GM21515 (cell line): ENCODE results near the gene MEX3A.
"Not testable (repeated sequence)": the region's sequence is repeated elsewhere in the genome, so short reads cannot be mapped to it uniquely, and the experiment has no call there.

ENCODE experiments used
- ATAC-seq: cut with Tn5 transposase; IDR thresholded peaks from one replicate; pipeline ENCODE4 v1.9.1; 2021; ENCODE audit not compliant: unreplicated experiment

Gene MEX3A

DNA sequence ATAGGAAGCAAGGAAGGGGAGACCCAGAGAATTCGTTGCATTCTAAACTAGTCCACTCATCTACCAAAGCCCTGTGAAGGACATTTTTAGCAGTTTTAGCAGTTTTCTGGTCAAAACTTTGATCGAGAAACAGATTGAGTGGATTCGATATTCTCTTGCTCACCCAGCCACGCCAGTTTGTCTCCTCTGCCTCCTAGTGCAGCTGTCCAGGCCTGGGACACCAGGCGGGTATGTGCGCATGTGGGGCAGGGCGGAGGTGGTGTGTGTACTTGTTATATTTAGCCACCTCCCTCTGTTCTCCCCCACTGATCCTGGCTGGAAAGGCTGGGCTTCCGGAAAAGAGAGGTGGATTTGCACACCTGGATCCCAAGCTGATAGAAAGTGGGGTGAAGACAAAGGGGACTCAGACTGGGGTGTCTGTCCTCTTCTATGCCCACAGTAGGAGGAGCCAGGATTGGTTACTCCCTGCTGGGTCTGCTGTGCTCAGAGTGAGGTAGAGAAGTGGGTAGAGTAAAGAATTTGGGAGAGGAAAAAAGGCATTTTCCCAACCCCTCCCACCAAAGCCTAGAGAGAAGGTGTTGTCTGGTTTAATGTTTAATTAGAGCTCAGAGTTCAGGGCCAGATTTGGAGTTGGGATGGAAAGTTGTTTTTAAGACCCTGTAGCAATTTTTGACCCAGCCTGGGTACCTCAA, 36.1 kb upstream of the MEX3A start:
- no peak for ATAC-seq

DNA sequence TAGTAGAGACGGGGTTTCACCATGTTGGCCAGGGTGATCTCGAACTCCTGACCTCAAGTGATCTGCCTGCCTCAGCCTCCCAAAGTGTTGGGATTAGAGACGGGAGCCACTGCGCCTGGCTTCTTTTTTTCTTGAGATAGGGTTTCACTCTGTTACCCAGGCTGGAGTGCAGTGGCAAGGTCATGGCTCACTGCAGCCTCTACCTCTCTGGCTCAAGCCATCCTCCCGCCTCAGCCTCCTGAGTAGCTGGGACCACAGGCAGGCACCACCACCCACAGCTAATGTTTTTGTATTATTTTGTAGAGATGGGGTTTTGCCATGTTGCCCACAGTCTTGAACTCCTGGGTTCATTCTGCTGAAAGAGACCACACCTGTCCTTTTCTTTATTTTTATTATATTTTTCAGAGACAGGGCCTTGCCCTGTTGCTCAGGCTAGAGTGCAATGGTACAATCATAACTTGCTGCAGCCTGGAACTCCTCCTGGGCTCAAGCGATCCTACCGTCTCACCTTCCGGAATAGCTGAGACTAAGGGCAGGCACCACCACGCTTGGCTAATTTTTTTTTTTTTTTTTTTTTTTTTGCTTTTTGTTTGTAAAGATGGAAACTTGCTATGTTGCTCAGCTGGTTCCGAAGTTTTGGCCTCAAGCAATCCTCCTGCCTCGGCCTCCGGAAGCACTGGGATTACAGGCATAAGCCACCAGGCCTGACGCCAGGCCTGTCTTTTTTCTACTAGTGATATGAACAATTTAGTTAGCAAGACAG, 35.3 kb upstream of the MEX3A start:
- ATAC-seq = no peak

DNA sequence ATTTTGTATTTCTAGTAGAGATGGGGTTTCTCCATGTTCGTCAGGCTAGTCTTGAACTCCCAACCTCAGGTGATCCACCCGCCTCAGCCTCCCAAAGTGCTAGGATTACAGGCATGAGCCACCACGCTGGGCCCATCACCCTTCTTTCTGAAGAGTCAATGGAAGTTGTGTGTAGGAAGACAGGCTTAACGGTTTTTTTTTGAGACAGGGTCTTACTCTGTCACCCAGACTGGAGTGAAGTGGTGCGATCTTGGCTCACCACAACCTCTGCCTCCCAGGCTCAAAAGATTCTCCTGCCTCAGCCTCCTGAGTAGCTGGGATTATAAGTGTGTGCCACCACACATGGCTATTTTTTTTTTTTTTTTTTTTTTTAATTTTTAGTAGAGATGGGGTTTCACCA, 34.5 kb upstream of the MEX3A start:
- ATAC-seq = not testable (repeated sequence)

DNA sequence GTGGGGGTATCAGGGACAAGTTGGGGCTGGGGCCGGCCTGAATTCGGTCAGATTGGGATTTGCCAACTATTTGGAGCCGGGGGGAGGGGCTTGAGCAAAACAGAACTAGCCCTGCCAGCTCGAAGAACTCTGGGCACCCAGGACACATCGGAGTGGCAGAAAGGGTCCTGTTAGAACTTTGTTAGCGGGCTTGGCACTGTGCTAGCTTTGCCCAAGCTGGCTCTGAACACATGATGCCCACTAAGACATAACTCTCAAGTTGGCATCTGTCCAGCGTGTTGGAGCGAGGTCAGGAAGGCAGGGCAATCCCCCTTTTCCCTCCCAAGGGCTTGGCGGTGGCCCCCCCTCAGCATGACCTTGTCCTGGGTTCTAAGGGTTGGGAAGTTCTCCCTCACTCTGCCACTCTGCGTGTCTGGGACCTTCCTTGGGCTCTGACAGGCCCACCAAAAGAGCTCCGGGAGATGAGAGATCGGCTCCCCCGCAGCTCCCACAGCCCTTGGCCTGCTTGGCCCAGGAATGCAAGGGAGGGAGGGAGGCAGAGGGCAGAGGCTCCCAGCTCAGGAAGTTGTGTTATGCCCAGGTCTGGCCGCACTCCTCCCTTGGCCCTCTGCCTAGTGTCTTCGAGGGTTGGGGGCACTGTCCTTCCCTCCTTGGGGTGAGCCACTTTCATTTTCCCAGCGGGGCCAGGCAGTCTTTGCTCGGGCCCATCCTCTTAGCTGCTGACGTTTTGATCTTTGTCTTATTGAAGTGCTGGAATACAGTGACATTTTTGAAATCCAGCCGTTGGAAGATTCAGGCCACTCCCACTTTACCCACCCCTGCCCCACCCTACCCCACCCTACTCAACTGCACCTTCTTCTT, 33.5 kb upstream of the MEX3A start:
- no peak for ATAC-seq

GRCh38 chr1:156114919-156115513, 32.8 kb upstream of the MEX3A start:
- peak; percentile 21 for ATAC-seq

DNA sequence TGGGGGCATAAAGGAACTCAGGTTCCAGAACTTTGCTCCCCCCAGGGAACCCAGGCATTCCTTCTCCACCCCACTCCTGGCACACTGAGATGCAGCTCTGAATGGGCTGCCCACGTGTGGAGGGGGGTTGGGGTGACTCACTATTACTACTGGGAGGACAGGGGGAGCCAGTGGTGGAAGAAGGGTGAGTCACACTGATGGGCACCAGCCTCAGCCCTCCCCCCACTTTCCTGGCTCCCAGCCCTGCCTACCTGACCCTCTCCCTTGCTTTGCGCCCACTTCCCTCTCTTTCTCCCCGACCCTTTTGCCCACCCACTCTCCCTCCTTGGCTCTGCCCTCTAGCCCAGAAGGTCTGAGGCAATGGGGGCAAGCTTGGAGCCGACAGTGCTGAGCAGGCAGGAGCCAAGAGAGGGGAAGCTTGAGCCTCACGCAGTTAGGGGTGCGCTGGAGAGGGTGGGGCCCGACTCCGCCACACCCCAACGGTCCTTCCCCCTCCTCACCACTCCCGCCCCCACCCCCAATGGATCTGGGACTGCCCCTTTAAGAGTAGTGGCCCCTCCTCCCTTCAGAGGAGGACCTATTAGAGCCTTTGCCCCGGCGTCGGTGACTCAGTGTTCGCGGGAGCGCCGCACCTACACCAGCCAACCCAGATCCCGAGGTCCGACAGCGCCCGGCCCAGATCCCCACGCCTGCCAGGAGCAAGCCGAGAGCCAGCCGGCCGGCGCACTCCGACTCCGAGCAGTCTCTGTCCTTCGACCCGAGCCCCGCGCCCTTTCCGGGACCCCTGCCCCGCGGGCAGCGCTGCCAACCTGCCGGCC, 32.0 kb upstream of the MEX3A start, which contains the start of gene LMNA:
Gene LMNA (plus strand): TSS at position 611 of the 818 bp plus-strand sequence. CDS start 208 bp downstream, outside the sequence.
- peak; percentile 51 for ATAC-seq

GRCh38 chr1:156113282-156113950, 31.2 kb upstream of the MEX3A start:
- no peak for ATAC-seq

GRCh38 chr1:156112276-156113137, 30.2 kb upstream of the MEX3A start:
- ATAC-seq = no peak

GRCh38 chr1:156111355-156111962, 29.2 kb upstream of the MEX3A start:
- no peak for ATAC-seq

DNA sequence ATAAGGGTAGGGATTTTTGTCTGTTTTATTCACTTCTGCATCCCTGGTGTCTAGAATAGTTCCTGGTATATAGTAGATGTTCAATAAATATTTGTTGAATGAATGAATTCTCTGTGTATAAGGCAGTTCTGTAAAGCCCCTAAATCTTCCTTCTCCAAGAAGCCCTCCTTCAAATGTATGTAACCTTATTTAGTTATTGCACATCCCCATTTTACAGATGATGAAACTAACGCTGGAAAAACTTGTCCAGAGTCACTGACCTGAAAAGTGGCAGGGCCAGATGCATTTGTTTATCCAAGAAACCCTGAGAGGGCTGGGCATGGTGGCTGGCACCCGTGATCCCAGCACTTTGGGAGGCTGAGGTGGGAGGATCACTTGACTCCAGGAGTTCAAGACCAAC, 28.0 kb upstream of the MEX3A start:
- no peak for ATAC-seq

- no peak for ATAC-seq
These were observed 26.5 kb upstream of the MEX3A start for GRCh38 chr1:156108664-156109241.

DNA sequence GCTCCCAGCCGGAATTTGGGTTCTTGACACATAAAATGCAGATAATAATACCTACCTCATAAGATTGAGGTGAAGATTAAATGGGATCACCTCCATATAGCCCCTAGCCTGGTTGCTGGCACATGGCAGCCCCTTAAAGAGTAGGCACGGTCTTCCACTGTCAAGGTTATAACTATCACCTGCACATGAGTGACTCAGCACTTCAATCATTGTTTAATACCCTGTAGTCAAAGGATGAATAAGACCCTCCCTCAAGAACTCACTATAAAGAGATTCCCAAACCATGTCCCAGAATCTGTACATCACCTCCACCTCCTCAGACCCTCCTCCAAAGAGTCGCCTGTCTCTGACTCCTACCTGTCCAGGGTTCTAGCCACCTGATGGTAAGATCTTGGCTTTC, 25.8 kb upstream of the MEX3A start:
- ATAC-seq = no peak

DNA sequence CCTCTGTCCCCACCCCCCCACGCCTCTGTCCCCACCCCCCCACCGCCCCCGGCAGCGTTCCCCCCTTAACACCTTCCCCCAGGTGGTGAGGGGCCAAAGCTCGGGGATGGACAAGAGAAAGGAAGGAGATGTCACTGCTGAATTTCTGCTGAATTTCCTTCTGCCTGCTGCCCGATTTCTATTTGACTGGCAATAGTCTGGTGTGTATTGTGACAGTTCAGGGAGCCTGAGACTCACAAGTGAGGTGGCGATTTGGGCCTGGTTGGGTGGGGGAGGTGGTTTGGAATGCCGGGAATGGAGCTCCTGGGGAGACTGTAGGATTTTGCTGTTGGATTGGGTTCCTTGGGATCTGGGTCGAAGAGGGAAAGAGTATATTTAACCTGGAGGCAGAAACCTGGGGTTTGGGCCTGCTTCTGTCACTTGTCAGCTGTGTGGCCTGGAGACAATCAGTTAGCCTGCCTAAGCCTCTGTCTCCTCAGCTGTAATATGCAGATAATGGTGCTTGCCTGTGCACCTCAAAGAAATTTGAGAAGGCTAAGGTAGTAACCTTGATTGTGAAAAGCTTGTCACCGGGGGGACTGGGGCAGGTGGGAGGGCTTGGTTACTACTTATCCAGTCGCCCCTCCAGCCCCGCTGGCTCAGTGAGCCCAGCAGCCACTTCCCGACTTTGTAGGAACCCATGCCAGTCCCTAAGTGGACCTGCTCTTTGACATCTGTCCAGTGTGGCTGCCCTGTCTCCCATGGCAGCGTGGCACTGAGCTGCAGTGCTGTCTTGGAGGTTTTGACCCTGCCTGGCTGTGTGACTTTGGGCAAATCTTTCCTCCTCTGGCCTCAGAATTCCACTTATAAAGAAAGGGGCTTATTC, 24.6 kb upstream of the MEX3A start:
- no peak for ATAC-seq

GRCh38 chr1:156104861-156105832, 22.9 kb upstream of the MEX3A start:
- no peak for ATAC-seq

DNA sequence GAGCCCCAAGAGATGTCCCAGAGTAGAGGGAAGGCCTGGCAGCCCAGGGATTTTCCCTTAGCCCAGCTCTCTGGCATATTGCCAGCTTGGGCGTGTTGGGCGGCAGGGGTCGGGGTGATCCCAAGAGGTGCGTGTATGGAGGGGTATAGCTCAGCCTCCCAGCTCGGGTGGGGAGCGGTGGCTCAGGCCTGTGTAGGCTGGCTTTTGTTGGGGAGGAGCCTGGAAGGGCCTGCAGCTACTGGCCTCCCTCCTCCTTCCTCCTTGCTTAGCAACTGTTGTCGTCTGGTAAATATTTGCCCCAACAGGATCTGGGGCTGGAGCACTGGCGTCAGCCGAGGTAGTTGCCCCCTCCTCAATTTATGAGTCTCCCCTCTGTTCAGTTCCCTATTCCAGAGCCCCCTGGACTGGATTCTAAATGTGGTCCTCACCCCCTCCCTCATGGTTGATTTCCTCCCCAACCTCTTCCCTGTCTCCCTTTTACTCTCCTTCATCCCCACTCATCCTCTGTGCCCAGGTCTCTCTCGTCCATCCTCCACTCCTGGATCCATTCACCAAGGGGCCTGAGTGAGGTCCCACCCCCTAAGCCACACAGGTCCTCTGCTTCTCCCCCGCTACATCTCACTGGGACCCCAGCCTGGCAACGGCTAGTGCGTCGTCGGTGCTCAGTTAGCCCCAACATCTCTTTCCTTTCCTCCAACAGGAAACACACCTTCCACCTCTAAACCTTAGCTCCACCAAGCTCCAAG, 22.0 kb upstream of the MEX3A start:
- ATAC-seq = no peak
